ENCODE results near the gene PALLD. TPM values are rescaled to one million over a fixed set of nuclear protein-coding genes. Genes with fewer than 3 reads are reported as not detected.

The PALLD gene
- total RNA-seq, 2 donors from 2014 or later, result 705 to 752 TPM

GRCh38 chr4:168549143-168549542, 52.3 kb downstream of the PALLD start:
- TF ChIP-seq CTCF (IDR thresholded peaks at IDR 0.05), result no peak
- ATAC-seq (ENCODE audit: insufficient number of reproducible peaks, low FRiP score, low read depth) (no peak), DNase-seq (ENCODE audit: low spot score) (no peak)
- Histone ChIP-seq H3K4me3 (no peak overlapping the region), H3K4me1 (ENCODE audit: control insufficient read depth in 1 of 2, low read depth in 2 of 2) (no peaks in the 10 kb centered on the region), H3K9me3 (no peaks in the 10 kb centered on the region), H3K27me3 (replicated peaks; ENCODE audit: insufficient read depth) (no peaks in the 10 kb centered on the region), H3K36me3 (no peaks in the 10 kb centered on the region), H3K27ac (no peak overlapping the region)

GRCh38 chr4:168550064-168550766, 53.4 kb downstream of the PALLD start:
- TF ChIP-seq CTCF (IDR thresholded peaks at IDR 0.05), result no peak
- DNase-seq (ENCODE audit: low spot score) (no peak), ATAC-seq (ENCODE audit: insufficient number of reproducible peaks, low FRiP score, low read depth) (no peak)
- H3K4me1 ChIP-seq (ENCODE audit: control insufficient read depth in 1 of 2, low read depth in 2 of 2), result no peaks in the 10 kb centered on the region
- H3K27me3 ChIP-seq (replicated peaks; ENCODE audit: insufficient read depth), result no peaks in the 10 kb centered on the region
- no peaks in the 10 kb centered on the region for H3K36me3 ChIP-seq
- H3K9me3 ChIP-seq, result no peaks in the 10 kb centered on the region
- H3K4me3 ChIP-seq, result no peak overlapping the region
- H3K27ac ChIP-seq, result no peak overlapping the region

- no peaks in the 10 kb centered on the region for H3K9me3 ChIP-seq
- H3K27ac ChIP-seq, result no peak overlapping the region
- no peaks in the 10 kb centered on the region for H3K27me3 ChIP-seq (replicated peaks; ENCODE audit: insufficient read depth)
- no peaks in the 10 kb centered on the region for H3K4me1 ChIP-seq (ENCODE audit: control insufficient read depth in 1 of 2, low read depth in 2 of 2)
- ATAC-seq (ENCODE audit: insufficient number of reproducible peaks, low FRiP score, low read depth) (no peak), DNase-seq (ENCODE audit: low spot score) (no peak)
- H3K4me3 ChIP-seq, result no peak overlapping the region
- no peak for TF ChIP-seq CTCF (IDR thresholded peaks at IDR 0.05)
- no peaks in the 10 kb centered on the region for H3K36me3 ChIP-seq
Observed at GRCh38 chr4:168551211-168551610, 54.4 kb downstream of the PALLD start.

DNA sequence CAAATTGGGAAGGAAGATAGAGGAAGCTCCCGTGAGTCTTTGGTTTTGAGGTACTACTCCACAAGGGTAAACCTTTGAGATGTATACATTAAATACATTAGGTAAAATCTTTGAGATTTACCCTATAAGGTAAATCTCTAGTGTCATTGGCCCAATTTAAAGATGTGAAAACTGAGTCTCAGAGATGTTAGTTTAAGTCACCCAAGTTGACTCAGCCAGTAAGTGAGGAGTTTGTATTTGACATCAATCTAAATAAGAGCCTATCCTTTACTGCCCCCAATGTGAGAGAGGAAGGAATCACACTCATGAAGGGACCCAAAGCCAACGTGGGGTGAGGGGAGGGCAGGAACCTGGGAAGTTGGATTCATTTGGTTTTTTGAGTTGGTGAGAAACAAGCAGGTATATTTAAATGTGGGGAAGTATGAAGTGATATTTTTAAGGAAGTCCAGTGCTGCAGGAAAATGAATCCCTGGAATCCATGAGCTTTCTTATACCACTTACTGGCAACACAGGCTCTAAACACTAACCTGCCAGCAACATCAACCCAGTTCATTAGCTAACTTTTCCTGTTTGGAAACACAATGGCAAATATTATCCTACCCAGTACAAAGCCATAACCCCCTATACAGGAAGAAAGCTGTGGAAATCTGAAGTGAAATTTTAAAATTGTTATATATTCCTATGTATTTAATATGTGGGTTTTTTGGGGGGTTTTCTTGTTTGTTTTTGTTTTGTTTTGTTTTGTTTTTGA, 55.3 kb downstream of the PALLD start:
- H3K27ac ChIP-seq, result no peak overlapping the region

More for the DNA sequence above, 55.3 kb downstream of the PALLD start:
- Histone ChIP-seq H3K27me3 (replicated peaks; ENCODE audit: insufficient read depth) (no peaks in the 10 kb centered on the region), H3K4me3 (no peak overlapping the region), H3K36me3 (no peaks in the 10 kb centered on the region), H3K4me1 (ENCODE audit: control insufficient read depth in 1 of 2, low read depth in 2 of 2) (no peaks in the 10 kb centered on the region), H3K9me3 (no peaks in the 10 kb centered on the region)
- no peak for DNase-seq (ENCODE audit: low spot score)
- no peak for ATAC-seq (ENCODE audit: insufficient number of reproducible peaks, low FRiP score, low read depth)
- TF ChIP-seq CTCF (IDR thresholded peaks at IDR 0.05), result no peak
